IPS DF 4.7 (cell line): ENCODE data around the gene TNFRSF6B.
A peak's percentile ranks its signal among the peaks of the same experiment; 100 is the strongest.
"Not testable (repeated sequence)": the region's sequence is repeated elsewhere in the genome, so short reads cannot be mapped to it uniquely, and the experiment has no call there.

Experiments
- DNase-seq: peaks from one replicate; pipeline ENCODE4 v3.0.0-alpha.2; 2013; ENCODE audit warnings: low spot score; ENCODE audit errors: extremely low read depth

TNFRSF6B gene, protein sequence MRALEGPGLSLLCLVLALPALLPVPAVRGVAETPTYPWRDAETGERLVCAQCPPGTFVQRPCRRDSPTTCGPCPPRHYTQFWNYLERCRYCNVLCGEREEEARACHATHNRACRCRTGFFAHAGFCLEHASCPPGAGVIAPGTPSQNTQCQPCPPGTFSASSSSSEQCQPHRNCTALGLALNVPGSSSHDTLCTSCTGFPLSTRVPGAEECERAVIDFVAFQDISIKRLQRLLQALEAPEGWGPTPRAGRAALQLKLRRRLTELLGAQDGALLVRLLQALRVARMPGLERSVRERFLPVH

DNA sequence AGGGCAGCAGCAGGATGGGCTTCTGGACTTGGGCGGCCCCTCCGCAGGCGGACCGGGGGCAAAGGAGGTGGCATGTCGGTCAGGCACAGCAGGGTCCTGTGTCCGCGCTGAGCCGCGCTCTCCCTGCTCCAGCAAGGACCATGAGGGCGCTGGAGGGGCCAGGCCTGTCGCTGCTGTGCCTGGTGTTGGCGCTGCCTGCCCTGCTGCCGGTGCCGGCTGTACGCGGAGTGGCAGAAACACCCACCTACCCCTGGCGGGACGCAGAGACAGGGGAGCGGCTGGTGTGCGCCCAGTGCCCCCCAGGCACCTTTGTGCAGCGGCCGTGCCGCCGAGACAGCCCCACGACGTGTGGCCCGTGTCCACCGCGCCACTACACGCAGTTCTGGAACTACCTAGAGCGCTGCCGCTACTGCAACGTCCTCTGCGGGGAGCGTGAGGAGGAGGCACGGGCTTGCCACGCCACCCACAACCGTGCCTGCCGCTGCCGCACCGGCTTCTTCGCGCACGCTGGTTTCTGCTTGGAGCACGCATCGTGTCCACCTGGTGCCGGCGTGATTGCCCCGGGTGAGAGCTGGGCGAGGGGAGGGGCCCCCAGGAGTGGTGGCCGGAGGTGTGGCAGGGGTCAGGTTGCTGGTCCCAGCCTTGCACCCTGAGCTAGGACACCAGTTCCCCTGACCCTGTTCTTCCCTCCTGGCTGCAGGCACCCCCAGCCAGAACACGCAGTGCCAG is at the start of gene TNFRSF6B:
Gene TNFRSF6B, plus strand, starts transcription at position 25 of the 729 bp plus-strand sequence. Its CDS starts 116 bp downstream, at position 141.
- no peak for DNase-seq

- DNase-seq, result no peak
These were observed 48.3 kb upstream of the TNFRSF6B start for GRCh38 chr20:63648190-63648589.

DNA sequence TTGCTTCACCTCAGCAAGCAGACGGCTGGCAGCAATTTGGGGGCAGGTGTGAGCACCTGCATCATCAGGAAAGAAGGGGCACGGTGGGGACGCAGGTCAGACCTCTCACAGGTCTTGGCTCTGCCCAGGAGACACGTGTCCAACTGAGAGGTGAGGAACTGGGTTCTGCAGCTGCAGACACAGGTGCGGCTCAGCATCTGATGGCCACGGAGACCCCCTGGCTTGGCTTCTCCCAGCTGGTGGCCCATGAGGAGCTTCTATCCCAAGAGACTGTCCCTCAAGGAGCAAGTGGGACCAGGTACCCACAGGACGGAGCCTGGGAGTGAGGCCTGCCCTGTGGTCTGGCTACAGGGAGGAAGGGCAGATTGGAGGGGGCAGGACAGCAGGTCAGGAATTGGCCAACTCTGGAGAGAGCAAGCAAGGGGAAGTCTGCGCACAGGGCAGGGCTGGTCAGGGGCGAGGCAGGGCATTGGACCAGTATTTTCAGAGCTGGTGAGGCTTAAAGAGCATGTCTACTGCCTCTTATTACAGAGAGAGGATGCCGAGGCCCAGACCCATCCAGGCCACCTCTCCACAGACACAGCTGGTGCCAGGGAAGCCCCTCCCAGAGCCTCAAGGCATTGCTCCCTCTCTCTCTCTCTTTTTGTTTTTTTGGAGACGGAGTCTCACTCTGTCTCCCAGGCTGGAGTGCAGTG is 47.4 kb upstream of the TNFRSF6B start:
- DNase-seq, result no peak

DNA sequence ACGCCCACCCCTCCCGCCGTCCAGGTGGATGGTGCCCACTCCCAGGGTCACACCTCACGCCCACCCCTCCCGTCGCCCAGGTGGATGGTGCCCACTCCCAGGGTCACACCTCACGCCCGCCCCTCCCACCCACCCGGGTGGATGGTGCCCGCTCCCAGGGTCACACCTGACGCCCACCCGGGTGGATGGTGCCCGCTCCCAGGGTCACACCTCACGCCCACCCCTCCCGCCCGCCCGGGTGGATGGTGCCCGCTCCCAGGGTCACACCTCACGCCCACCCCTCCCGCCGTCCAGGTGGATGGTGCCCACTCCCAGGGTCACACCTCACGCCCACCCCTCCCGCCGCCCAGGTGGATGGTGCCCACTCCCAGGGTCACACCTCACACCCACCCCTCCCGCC is 46.0 kb upstream of the TNFRSF6B start:
- DNase-seq, result not testable (repeated sequence)

- no peak for DNase-seq
These were observed 44.6 kb upstream of the TNFRSF6B start for GRCh38 chr20:63651942-63652191.

DNA sequence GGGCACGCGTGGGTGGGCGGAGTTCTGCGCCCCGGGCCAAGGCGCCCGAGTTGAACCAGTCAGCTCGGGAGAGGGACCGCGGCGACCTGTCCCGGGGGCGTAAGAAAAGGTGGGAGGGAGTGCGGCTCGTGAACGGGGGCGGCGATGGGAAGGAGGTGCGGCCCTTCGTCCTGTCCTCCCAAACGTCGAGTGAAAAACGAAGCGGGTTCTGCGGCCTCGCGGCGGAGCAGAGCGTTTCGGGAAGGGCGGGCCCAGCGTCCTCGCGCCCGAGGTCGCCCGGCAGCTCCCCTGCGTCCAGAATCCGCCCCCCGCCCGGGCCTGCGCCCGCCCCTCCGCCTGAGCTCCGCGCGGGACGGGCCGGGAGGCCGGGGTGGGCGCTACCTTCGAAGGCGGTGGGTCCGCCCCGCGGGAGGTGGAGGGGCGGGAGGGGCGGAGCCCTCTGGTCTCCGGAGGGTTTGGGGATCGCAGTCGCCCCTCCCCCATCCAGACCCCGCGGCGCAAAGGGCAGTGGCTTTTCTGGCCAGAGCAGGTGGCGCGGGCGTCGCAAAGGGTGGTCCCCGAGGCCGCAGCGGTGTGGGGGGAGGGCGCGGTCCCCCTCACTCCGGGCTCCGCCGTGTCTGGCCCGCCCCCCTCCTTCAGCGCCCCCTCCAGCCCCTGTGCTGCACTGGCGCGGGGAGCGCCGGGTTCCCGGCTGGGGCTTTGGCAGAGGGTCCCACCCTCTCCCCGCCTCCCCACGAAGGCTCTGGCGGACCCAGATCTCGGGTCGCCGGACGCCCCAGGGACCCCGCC is 44.1 kb upstream of the TNFRSF6B start:
- no peak for DNase-seq

GRCh38 chr20:63653041-63653973 is 43.1 kb upstream of the TNFRSF6B start, which contains the start of gene STMN3:
TSS of gene STMN3 (minus strand) at chr20:63653424. CDS start at chr20:63653345, 79 bp downstream.
- DNase-seq, result peak; percentile 46

DNA sequence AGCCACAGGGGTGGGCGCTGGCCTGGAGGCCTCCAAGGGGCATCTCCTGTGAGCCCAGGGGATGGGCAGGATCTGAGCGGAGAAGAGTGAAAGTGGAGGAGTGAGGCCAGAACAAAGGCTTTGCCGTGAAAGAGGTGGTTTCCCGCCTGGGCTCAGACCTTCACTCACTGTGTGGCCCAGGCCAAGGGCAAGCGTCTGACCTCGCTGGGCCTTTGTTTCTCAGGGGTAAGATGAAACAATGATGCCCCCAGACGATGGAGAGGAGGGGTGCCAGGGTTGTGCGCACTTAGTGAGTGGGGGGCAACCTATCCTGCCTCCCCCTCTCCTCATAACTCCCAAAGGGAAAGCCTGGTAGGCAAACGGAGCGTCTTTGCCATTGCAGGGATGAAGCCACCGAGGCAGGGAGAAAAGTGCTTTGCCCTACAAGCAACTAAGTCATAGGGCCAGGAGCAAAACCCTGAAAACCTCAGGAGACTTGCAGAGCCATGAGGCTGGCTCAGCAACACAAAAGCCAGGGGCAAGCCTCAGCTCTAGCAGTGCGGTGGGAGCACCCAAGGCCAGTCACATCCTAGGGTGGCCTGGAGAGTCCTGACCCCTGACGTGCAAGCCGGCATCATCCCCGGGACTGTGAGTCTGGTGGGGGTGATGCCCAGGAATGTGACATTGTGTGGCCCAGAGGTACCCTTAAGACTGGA is 42.3 kb upstream of the TNFRSF6B start:
- DNase-seq, result no peak

DNA sequence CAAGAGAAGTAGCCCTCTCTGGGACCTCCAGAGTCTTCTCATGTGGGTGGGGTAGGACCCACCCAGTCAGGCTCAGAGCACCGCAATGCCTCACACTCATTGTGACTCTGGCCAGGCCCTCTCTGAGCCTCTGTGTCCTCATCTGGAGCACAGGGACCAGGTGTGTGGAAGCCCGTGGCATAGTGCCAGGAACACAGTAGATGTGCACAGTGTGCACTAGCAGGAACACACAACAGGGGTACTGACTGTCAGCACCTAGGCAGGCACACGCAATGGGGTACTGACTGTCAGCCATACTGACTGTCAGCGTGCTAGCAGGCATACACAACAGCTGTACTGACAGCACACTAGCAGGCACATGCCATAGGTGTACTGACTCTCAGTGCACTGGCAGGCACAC is 41.2 kb upstream of the TNFRSF6B start:
- no peak for DNase-seq

DNA sequence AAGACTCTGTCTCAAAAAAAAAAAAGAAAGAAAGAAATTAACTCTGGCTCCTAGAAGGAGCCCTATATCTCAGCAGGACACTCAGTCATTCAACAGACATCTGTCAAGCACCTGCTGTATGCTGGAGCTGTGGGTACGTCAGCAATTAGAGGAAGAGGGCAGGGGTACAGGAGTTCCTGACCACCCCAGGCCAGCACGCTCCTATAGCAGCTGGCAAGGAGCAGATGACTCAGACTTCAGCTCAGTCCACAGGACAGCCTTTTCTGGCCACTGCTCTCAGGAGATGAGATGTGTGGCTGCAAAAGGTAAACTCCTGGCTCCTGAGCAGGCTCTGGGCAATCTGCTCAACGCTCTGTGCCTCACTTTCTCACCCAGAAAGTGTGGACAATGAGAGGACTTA is 40.0 kb upstream of the TNFRSF6B start:
- no peak for DNase-seq

- no peak for DNase-seq
These were observed 39.1 kb upstream of the TNFRSF6B start for GRCh38 chr20:63657260-63657936.

DNA sequence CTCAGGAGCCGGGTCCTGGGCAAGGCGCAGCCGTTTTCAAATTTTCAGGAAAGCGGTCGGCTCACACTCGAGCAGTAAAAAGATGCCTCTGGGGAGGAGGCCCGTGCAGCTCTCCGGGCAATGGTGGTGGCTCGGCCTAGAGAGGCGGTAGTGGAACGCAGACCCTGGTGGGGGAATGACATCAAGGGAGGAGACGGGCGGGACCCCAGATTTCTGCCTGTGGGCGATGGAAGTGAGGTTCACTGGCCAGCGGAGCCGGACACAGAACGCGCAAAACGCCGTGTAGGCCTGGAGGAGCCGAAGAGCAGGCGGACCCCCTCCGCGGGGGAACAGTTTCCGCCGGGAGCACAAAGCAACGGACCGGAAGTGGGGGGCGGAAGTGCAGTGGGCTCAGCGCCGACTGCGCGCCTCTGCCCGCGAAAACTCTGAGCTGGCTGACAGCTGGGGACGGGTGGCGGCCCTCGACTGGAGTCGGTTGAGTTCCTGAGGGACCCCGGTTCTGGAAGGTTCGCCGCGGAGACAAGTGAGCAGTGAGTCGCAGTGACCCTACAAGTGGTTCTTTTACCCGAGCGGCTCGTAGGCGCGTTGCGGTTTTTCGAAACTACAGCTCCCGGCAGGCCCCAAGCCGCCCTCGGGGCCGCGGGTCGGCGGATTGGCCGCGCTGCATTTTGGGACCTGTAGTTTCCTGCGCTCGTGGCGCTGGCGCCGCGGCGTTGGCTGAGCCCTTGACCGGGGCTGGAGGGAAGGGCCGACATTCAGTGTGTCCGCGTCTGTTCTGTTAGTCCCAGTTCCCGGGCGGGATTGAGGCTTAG is 38.3 kb upstream of the TNFRSF6B start, which contains the start of gene RTEL1:
Gene RTEL1, plus strand, starts transcription at position 376 of the 812 bp plus-strand sequence. CDS start 1,091 bp downstream, outside the sequence.
- DNase-seq, result peak; percentile 49

GRCh38 chr20:63658749-63659187 is 37.7 kb upstream of the TNFRSF6B start:
- DNase-seq, result no peak

DNA sequence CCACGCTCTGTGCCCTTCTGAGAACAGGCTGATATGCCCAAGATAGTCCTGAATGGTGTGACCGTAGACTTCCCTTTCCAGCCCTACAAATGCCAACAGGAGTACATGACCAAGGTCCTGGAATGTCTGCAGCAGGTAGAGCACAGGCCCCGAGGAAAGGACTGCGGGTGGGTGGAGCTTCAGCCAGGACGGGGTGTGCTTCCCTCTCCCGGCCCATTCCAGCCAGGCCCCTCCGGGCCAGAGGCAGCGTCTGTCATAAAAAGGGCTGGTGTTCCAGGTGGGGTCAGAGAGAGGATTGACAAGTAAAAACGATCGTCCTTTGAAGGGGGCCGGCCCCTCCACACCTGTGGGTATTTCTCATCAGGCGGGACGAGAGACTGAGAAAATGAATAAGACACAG is 37.1 kb upstream of the TNFRSF6B start:
- no peak for DNase-seq

GRCh38 chr20:63660174-63660573 is 36.3 kb upstream of the TNFRSF6B start:
- not testable (repeated sequence) for DNase-seq

DNA sequence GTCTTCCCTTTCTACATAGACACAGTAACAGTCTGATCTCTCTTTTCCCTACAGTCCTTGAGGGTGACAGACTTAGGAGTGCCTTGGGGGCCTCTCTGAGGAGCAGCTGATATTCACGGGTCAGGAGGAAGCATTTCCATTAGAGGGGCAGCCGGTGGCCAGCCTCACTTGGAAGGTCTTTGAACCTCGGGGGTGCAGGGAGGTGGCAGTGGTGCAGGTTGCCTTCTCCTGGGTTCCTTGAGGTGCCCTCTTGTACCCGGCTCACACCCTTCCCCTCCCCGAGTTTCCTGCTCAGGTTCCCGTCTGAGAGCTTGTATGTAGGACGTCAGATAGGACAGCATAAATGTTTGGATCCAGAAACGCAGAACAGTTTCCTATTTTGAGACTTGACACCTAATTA is 35.8 kb upstream of the TNFRSF6B start:
- no peak for DNase-seq

DNA sequence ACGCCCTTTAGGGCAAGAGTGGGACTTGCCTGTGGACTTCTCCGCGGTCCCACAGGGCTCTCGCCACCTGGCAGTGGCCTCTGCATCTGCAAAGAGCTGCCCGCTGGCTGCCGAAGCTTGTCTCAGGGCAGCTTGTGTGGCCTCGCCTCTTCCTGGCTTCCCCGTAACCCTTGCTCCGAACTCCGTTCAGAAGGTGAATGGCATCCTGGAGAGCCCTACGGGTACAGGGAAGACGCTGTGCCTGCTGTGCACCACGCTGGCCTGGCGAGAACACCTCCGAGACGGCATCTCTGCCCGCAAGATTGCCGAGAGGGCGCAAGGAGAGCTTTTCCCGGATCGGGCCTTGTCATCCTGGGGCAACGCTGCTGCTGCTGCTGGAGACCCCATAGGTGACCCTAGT is 35.3 kb upstream of the TNFRSF6B start:
- DNase-seq, result no peak
